Endothelial cell of umbilical vein (primary cell): ENCODE results near the gene HPCAL4. TPM values are rescaled to one million over a fixed set of nuclear protein-coding genes. Genes with fewer than 3 reads are reported as not detected.

Experiments used
- BruUV-seq: library from RNA; stranded (reverse); fragments of 400-500 nt; replicated peaks from 2 replicates; lab custom pipeline; 2021; lab: Mats Ljungman, UMichigan
- CTCF ChIA-PET: fragments of 300-600, 350-600 bp; sonication (Branson Sonifier 250); formaldehyde crosslinking; loops from one replicate; lab custom pipeline; 2021; ENCODE audit warnings: antibody characterized with exemption, inconsistent platforms; lab: Charles Lee
- POLR2A ChIA-PET: fragments of 300-600, 350-600 bp; sonication (Branson Sonifier 250); formaldehyde crosslinking; loops from one replicate; lab custom pipeline; 2021; ENCODE audit warnings: antibody characterized with exemption, inconsistent platforms; lab: Charles Lee
- DNase-seq: peaks from one replicate; pipeline ENCODE4 v3.0.0-alpha.2; 2011; ENCODE audit warnings: low read depth, low spot score
- FAIRE-seq: peaks from 2 replicates; lab custom pipeline; 2011; peaks lifted over from hg19 to GRCh38; lab: Jason Lieb, UNC
- H2AFZ ChIP-seq: 2 replicates; pipeline ENCODE4 v1.6.0; 2012; ENCODE audit warnings: low read depth, low read length, control low read depth, inconsistent platforms
- H3K27ac ChIP-seq: 2 replicates; pipeline ENCODE4 v1.5.1; 2011; ENCODE audit warnings: low read depth, mild to moderate bottlenecking, control low read depth, low read length, moderate library complexity; ENCODE audit not compliant: insufficient read depth
- H3K27me3 ChIP-seq, 2 experiments: 2 replicates each; pipeline versions ENCODE4 v1.6.0 to v1.6.1; 2011; ENCODE audit warnings: low read length in 2 of 2, mixed read lengths in 1 of 2; ENCODE audit not compliant: control insufficient read depth in 2 of 2, insufficient read depth in 2 of 2
- H3K36me3 ChIP-seq, 2 experiments: 2 replicates in 1 of 2; 3 replicates in 1 of 2; pipeline ENCODE4 v1.5.1; 2011; ENCODE audit warnings: low read length in 2 of 2, mild to moderate bottlenecking in 1 of 2, moderate library complexity in 1 of 2; ENCODE audit not compliant: control insufficient read depth in 2 of 2, insufficient read depth in 2 of 2; ENCODE audit errors: extremely low read depth in 1 of 2
- H3K4me1 ChIP-seq: 3 replicates; pipeline ENCODE4 v1.5.1; 2011; ENCODE audit warnings: mild to moderate bottlenecking, low read length; ENCODE audit not compliant: control insufficient read depth, insufficient read depth; ENCODE audit errors: extremely low read depth
- H3K4me2 ChIP-seq: 2 replicates; pipeline ENCODE4 v1.6.1; 2011; ENCODE audit warnings: low read length, control low read depth, mixed read lengths; ENCODE audit not compliant: insufficient read depth
- H3K4me3 ChIP-seq, 3 experiments: fragments of 200-600 bp in 1 of 3; sonication (generic), shearing (Covaris generic) in 1 of 3; replicated peaks in 1 of 3; 2 replicates each; pipeline ENCODE4 v1.5.1; 2011 to 2016; ENCODE audit warnings: control low read depth in 3 of 3, low read length in 3 of 3, mild to moderate bottlenecking in 2 of 3, inconsistent platforms in 1 of 3, low read depth in 1 of 3, moderate library complexity in 1 of 3; ENCODE audit not compliant: insufficient read depth in 1 of 3
- H3K79me2 ChIP-seq: 2 replicates; pipeline ENCODE4 v1.6.0; 2012; ENCODE audit warnings: low read length, inconsistent platforms; ENCODE audit not compliant: control insufficient read depth, insufficient read depth
- H3K9ac ChIP-seq: replicated peaks from 2 replicates; pipeline ENCODE3; 2011; ENCODE audit warnings: low read length, control low read depth; ENCODE audit not compliant: insufficient read depth; ENCODE audit errors: extremely low read depth
- H3K9me1 ChIP-seq: replicated peaks from 3 replicates; pipeline ENCODE4 v1.6.0; 2011; ENCODE audit warnings: mild to moderate bottlenecking, low read length; ENCODE audit not compliant: control insufficient read depth, insufficient read depth; ENCODE audit errors: extremely low read depth
- H3K9me3 ChIP-seq: replicated peaks from 2 replicates; pipeline ENCODE4 v1.5.1; 2012; ENCODE audit warnings: low read length, inconsistent platforms; ENCODE audit not compliant: control insufficient read depth, insufficient read depth
- H4K20me1 ChIP-seq: replicated peaks from 2 replicates; pipeline ENCODE3; 2011; ENCODE audit warnings: mild to moderate bottlenecking, low read length; ENCODE audit not compliant: control insufficient read depth, insufficient read depth; ENCODE audit errors: extremely low read depth
- CTCF ChIP-seq, 2 donors: IDR thresholded peaks; 1 replicate in 1 of 2; 2 replicates in 1 of 2; pipeline ENCODE4 v1.5.1; 2011; ENCODE audit warnings: low read length in 2 of 2, mild to moderate bottlenecking in 2 of 2, moderate library complexity in 2 of 2, control low read depth in 1 of 2, inconsistent platforms in 1 of 2, low read depth in 1 of 2; ENCODE audit not compliant: insufficient read depth in 1 of 2; ENCODE audit errors: extremely low read depth in 1 of 2
- EZH2 ChIP-seq: IDR thresholded peaks from 2 replicates; pipeline ENCODE4 v1.6.1; 2012; ENCODE audit warnings: borderline replicate concordance, low read depth, mild to moderate bottlenecking, moderate library complexity, low read length, inconsistent platforms; ENCODE audit not compliant: severe bottlenecking
- FOS ChIP-seq: IDR thresholded peaks from 2 replicates; pipeline ENCODE4 v1.6.1; 2011; ENCODE audit warnings: mild to moderate bottlenecking, low read length, moderate library complexity, borderline replicate concordance; ENCODE audit not compliant: insufficient read depth
- GATA2 ChIP-seq: IDR thresholded peaks from 2 replicates; pipeline ENCODE4 v1.7.0; 2011; ENCODE audit warnings: low read depth, mild to moderate bottlenecking, moderate library complexity, mixed read lengths, low read length; ENCODE audit not compliant: insufficient read length, insufficient read depth
- JUN ChIP-seq: IDR thresholded peaks from 2 replicates; pipeline ENCODE4 v1.6.1; 2011; ENCODE audit warnings: borderline replicate concordance, low read depth; ENCODE audit not compliant: insufficient read length, insufficient read depth
- MYC ChIP-seq: IDR thresholded peaks from one replicate; pipeline ENCODE4 v1.6.1; 2011; ENCODE audit warnings: mild to moderate bottlenecking, low read depth, low read length
- POLR2A ChIP-seq: IDR thresholded peaks from 2 replicates; pipeline ENCODE4 v1.6.1; 2012; ENCODE audit warnings: low read depth, mild to moderate bottlenecking, control low read depth, low read length
- POLR2AphosphoS5 ChIP-seq: IDR thresholded peaks from 2 replicates; pipeline ENCODE4 v1.6.1; 2012; ENCODE audit warnings: low read depth, mild to moderate bottlenecking, control low read depth, low read length, moderate library complexity; ENCODE audit not compliant: insufficient read depth
- dilution Hi-C: fragments of 300-500 bp; cut with MboI; formaldehyde crosslinking; loops from one replicate; pipeline ENCODE4 v1.15.0; 2019; ENCODE audit warnings: low sequenced_read_pairs; ENCODE audit not compliant: extremely low pct_ligation_motif_present
- intact Hi-C: fragments of 100-400 bp; cut with micrococcal nuclease; formaldehyde crosslinking; loops from one replicate; pipeline ENCODE4 v1.10.0; 2022
- polyA plus RNA-seq, 4 experiments: library from polyadenylated mRNA; depleted of rRNA in 3 of 4; stranded (reverse) in 3 of 4; unstranded in 1 of 4; fragments of >200 nt; gene quantifications; 2 replicates each; pipeline versions ENCODE4 v1.2.1 to v1.2.3, GENCODE V29; 2011 to 2012; ENCODE audit warnings: missing spikeins in 1 of 4
- total RNA-seq: library from RNA; stranded (reverse); gene quantifications from 2 replicates; pipeline ENCODE4 v1.2.3, GENCODE V29; 2021
- TF ChIP-seq, protein P1 (sequence below): IDR thresholded peaks from 2 replicates; pipeline ENCODE4 v1.6.1; 2011; ENCODE audit not compliant: insufficient read depth, insufficient read length

HPCAL4 gene
- total and polyA plus RNA-seq, 2 donors (not counting 3 experiments of a cell fraction or from before 2014, with no cell fraction given): not detected

DNA sequence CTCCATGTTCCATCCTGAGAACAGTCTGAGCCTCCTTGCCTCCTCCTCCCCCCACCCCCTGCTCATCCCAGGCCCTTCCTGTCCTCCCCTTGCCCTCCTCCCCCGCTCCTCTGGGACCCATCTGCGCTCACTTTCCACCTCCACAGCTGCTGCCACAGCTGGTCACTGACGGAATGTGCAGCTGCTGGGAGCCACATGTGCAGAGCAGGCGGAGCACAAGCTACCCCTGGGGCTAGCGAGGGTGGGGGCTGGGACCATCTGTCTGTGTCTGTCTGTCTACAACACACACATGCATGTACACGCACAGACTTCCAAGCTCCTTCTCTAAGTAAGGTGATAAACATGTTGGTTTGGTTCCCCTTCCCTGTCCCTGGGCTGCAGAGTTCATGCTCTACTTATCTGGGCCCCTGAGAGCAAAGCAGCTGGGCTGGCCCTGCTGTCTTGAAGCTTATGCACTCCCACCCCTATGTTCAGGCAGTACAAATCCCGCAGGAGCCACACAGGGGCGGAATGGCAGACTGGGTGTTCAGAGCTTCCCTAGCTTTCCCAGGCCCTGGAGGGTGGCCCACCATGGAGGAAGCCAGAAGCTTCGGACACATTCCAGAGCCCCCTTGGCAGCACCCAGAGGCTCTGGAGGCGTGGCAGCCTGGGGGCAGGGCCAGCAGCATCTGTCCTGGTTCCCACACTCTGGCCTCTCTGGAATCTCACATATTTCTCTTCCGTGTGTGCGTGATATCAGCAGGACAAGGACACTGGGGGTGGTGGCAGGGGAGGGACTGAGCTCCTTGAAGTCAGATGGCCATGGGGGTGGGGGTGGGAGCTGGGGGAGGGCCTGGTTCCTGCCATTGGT is 44.8 kb downstream of the HPCAL4 start:
- intact Hi-C loops: no loop called here
- H3K27ac ChIP-seq: no peak overlapping the region

More for the DNA sequence above, 44.8 kb downstream of the HPCAL4 start:
- Histone ChIP-seq H3K27me3 (peaks cover 14 to 24% of the 10 kb centered on the region in 2 experiments), H2AFZ (no peak overlapping the region), H3K4me3 (no peak overlapping the region), H3K36me3 (no peaks in the 10 kb centered on the region), H3K4me2 (no peak overlapping the region), H3K4me1 (no peaks in the 10 kb centered on the region), H3K9me3 (no peaks in the 10 kb centered on the region), H3K9ac (no peak overlapping the region), H3K9me1 (no peaks in the 10 kb centered on the region), H3K79me2 (no peaks in the 10 kb centered on the region), H4K20me1 (no peaks in the 10 kb centered on the region)
- DNase-seq: no peak
- CTCF ChIA-PET: interaction anchor here (1.2 to 5.2 kb wide), 5 partner anchors 11 to 50 kb away, joined by 3 to 64 read pairs (median 3); no protein-coding TSS in a partner anchor
- dilution Hi-C loops: no loop called here
- POLR2A ChIA-PET: no interaction called here
- BruUV-seq: no TSS peak
- FAIRE-seq: no peak
- TF ChIP-seq POLR2A (no peak), JUN (no peak), POLR2AphosphoS5 (no peak), MYC (no peak), EZH2 (no peak), FOS (no peak), GATA2 (no peak), CTCF (IDR thresholded peaks at IDR 0.05; ENCODE audit: extremely low read depth in 1 of 2, insufficient read depth in 1 of 2, low read depth in 1 of 2, low read length in 2 of 2) (no peak)
- TF ChIP-seq, protein P1, sequence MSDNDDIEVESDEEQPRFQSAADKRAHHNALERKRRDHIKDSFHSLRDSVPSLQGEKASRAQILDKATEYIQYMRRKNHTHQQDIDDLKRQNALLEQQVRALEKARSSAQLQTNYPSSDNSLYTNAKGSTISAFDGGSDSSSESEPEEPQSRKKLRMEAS: no peak
